Heart right ventricle (tissue), 16 donors: ENCODE measurements around the gene KLC1. TPM values are rescaled to one million over a fixed set of nuclear protein-coding genes. Genes with fewer than 3 reads are reported as not detected.
A peak's percentile ranks its signal among the peaks of the same experiment; 100 is the strongest.

ENCODE experiments used
- ATAC-seq, 8 donors: fragments of 200-7000 bp; cut with Tn5 transposase; one replicate each; pipeline ENCODE4 v1.9.1; 2020; ENCODE audit warnings: mild to moderate bottlenecking in 8 of 8, moderate library complexity in 8 of 8, moderate number of reproducible peaks in 1 of 8
- DNase-seq, 2 donors: peaks; one replicate each; pipeline ENCODE4 v3.0.0-alpha.2; 2020
- H3K27ac ChIP-seq, 10 donors: fragments of 200-600 bp; sonication (generic) in 2 of 10; one replicate each; pipeline versions ENCODE4 v1.5.0 to v1.8.0; 2020 to 2022; ENCODE audit warnings: mild to moderate bottlenecking in 3 of 10
- H3K27me3 ChIP-seq, 7 donors: fragments of 200-600 bp; one replicate each; pipeline ENCODE4 v1.8.0; 2021 to 2022; ENCODE audit warnings: mild to moderate bottlenecking in 2 of 7
- H3K36me3 ChIP-seq, 9 donors: fragments of 200-600 bp; sonication (generic) in 1 of 9; one replicate each; pipeline versions ENCODE4 v1.5.0 to v1.8.0; 2020 to 2022; ENCODE audit warnings: mild to moderate bottlenecking in 2 of 9
- H3K4me1 ChIP-seq, 9 donors: fragments of 200-600 bp; sonication (generic) in 1 of 9; one replicate each; pipeline versions ENCODE4 v1.5.0 to v1.8.0; 2020 to 2022; ENCODE audit warnings: mild to moderate bottlenecking in 4 of 9
- H3K4me3 ChIP-seq, 10 donors: fragments of 200-600 bp; sonication (generic) in 2 of 10; one replicate each; pipeline versions ENCODE4 v1.5.0 to v1.8.0; 2020 to 2022; ENCODE audit warnings: mild to moderate bottlenecking in 7 of 10, moderate library complexity in 2 of 10
- H3K9me3 ChIP-seq, 11 donors: fragments of 200-600 bp in 10 of 11; sonication (generic) in 2 of 11; one replicate each; pipeline versions ENCODE4 v1.5.0 to v1.8.0; 2013 to 2022; ENCODE audit warnings: mild to moderate bottlenecking in 2 of 11, control low read depth in 1 of 11, moderate library complexity in 1 of 11
- WGBS, 2 donors: extraction: QIAGEN DNeasy Blood & Tissue Kit; methylation state at CpG; one replicate each; pipeline ENCODE4 v1.1.7; 2013; ENCODE audit warnings: inconsistent platforms in 1 of 2; 5-methylcytosine and 5-hydroxymethylcytosine counted together
- intact Hi-C, 10 donors: fragments of 100-400 bp; cut with DNase I; formaldehyde crosslinking; loops; one replicate each; pipeline versions ENCODE4 v1.11.1 to v1.14.2; 2022
- polyA plus RNA-seq, 2 donors: library from polyadenylated mRNA; stranded (reverse); fragments of 200-250 nt; gene quantifications; one replicate each; pipeline ENCODE4 v1.2.3, GENCODE V29; 2013
- total RNA-seq, 10 donors: library from RNA; stranded (reverse); fragmentation: NEBNext Ultra II Directional in 3 of 10; extraction: Animal tissue kit (Norgen Biotek cat#: 25700) in 3 of 10; gene quantifications; one replicate each; pipeline versions ENCODE4 v1.2.1 to v1.2.4, GENCODE V29; 2021 to 2023
- TF ChIP-seq, protein P1 (sequence below), 9 donors: fragments of 200-600 bp; sonication (generic) in 2 of 9; IDR thresholded peaks; one replicate each; pipeline versions ENCODE4 v1.5.0 to v1.8.0; 2021 to 2022; ENCODE audit warnings: antibody characterized with exemption in 9 of 9, mild to moderate bottlenecking in 5 of 9, moderate library complexity in 1 of 9
- donor health status: Arrhythmogenic right ventricular cardiomyopathy.
- donor health status: ischemic (EF 13 %, LVEDD 7.1; RV severe dilation, severe dysfunction).
- donor health status: healthy with polysubstance abuse.
- donor health status: DM: no; HTN: yes; CAD: no.
- donor health status: DM: no; HTN: no; CAD: no.
- donor health status: ischemic (EF 25% LVEDD 6.9; RV normal size, moderate dysfunction).
- donor health status: ischemic (EF 25% LVEDD 5.7; RV mildly dilated, moderate dysfunction).
- donor health status: healthy.
- donor health status: DM: yes; HTN: yes; CAD: no.
- donor health status: Ischemic cardiomyopathy.
- donor health status: ischemic (EF 35%, LVEDD 5.7; RV mildly dilated, moderate dysfunction).
- donor health status: nonischemic (EF 11% LVEDD 7.7; RV severe dilation, severe dysfunction).
- donor health status: DM: yes; HTN: yes; CAD: no.
- donor health status: PGD.
- donor health status: ischemic (EF 29% LVEDD 5.4; RV normal size, mild dysfunction).
- donor health status: nonischemic (EF 23%, LVEDD 6.1; RV moderate dilation, normal function).

KLC1 gene
- total and polyA plus RNA-seq, 12 donors = 123 to 220 (median 151) TPM

DNA sequence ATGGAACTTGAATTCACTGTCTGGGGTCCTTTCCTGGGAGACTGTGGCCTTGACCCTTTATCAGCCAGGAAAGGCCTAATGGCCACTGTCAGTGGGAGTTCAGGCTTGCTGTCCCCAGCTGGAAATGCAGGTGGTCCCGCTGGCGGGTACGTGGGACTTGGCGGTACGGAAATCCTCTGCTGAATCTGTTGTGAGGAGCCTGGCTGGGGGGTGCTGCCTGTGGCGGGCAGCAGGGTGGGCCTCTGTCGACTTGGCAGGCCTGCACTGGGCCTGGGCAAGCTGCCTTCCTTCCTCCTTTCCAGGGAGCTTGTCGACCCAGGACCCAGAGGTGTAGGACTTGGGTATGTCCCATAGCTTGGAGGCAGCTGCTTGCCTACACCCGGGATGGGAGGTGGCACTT lies 112.9 kb downstream of the KLC1 start:
- Histone ChIP-seq H3K36me3 (peaks cover 4 to 100% (median 28%) of the 10 kb centered on the region in 9 donors), H3K9me3 (no peaks in the 10 kb centered on the region), H3K4me3 (no peak overlapping the region), H3K4me1 (peaks cover 0 to 13% (median 3%) of the 10 kb centered on the region in 9 donors), H3K27me3 (no peaks in the 10 kb centered on the region), H3K27ac (peak overlapping the region in 2 of 10 donors; percentile 8 to 26)
- intact Hi-C loops = no loop called here
- DNase-seq = no peak
- ATAC-seq = no peak
- TF ChIP-seq, protein P1, sequence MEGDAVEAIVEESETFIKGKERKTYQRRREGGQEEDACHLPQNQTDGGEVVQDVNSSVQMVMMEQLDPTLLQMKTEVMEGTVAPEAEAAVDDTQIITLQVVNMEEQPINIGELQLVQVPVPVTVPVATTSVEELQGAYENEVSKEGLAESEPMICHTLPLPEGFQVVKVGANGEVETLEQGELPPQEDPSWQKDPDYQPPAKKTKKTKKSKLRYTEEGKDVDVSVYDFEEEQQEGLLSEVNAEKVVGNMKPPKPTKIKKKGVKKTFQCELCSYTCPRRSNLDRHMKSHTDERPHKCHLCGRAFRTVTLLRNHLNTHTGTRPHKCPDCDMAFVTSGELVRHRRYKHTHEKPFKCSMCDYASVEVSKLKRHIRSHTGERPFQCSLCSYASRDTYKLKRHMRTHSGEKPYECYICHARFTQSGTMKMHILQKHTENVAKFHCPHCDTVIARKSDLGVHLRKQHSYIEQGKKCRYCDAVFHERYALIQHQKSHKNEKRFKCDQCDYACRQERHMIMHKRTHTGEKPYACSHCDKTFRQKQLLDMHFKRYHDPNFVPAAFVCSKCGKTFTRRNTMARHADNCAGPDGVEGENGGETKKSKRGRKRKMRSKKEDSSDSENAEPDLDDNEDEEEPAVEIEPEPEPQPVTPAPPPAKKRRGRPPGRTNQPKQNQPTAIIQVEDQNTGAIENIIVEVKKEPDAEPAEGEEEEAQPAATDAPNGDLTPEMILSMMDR (IDR thresholded peaks at IDR 0.05) = no peak
- WGBS, 2 donors = 75 to 78% methylated on average over 9 of the region's 9 CpGs

DNA sequence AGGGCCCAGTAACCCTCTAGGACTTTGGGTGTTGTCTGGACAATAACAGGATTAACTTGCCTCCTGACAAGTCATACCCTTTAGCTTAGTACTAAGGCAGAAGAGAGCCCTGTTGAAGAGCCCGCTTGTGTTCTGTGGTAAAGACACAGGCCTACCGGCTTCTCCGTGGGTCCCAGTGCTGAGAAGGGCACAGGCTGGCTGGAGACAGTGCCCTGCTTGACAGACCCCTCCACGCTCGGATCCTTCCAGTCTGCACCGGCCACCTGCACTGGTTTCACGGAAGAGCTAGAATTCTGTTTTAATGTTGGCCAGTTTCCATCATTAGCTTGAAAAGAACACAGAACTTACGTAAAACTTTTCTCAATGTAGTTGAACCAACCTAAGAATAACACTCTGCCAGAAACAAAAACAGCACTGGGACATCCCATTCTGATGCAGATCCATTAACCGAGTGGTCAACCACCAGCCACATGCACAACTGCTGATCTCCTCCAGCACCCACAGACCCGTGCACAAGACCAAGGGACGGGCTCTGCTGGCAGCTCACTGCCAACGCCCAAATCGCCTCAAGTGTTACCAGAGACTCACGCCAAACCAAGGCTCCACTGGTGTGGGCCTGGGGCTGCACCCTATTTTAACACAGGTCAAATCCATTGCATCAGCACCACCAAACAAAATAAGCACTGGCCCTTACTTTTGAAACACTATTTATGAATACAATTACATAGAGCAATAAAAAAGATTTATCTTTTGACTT lies 113.7 kb downstream of the KLC1 start:
- H3K27ac ChIP-seq = peak overlapping the region in 1 of 10 donors; percentile 26
- H3K36me3 ChIP-seq = peaks cover 4 to 100% (median 22%) of the 10 kb centered on the region in 9 donors
- TF ChIP-seq, protein P1 (IDR thresholded peaks at IDR 0.05) = no peak
- H3K4me3 ChIP-seq = no peak overlapping the region
- H3K4me1 ChIP-seq = peaks cover 0 to 12% (median 0%) of the 10 kb centered on the region in 9 donors
- no peaks in the 10 kb centered on the region for H3K27me3 ChIP-seq
- ATAC-seq (no peak), DNase-seq (no peak)
- 92 to 93% methylated on average over 14 of the region's 14 CpGs for WGBS, 2 donors
- intact Hi-C loops = no loop called here
- H3K9me3 ChIP-seq = no peaks in the 10 kb centered on the region

DNA sequence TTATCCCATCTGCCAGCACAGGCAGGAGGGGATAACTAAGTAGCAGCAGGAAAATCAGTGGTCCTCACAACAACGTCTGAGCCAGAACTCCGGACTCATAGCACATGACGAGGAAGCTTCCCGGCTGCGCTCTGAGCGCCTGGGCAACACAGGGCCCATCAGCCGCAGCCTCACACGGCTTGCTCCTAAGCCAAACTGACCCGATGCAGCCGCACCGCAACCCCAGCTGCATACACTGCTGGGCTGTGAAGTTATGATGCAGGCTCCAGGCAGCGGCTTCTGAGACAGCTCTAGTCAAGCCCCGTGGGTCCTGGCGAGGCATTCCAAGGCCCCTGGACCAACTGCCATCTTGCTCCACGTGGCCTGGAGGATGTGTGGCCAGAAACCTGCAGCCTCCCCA lies 114.7 kb downstream of the KLC1 start:
- 89 to 92% methylated on average over 15 of the region's 15 CpGs for WGBS, 2 donors
- Histone ChIP-seq H3K4me1 (peaks cover 0 to 12% (median 0%) of the 10 kb centered on the region in 9 donors), H3K36me3 (peaks cover 0 to 100% (median 25%) of the 10 kb centered on the region in 9 donors), H3K4me3 (no peak overlapping the region), H3K9me3 (no peaks in the 10 kb centered on the region), H3K27ac (no peak overlapping the region), H3K27me3 (no peaks in the 10 kb centered on the region)
- intact Hi-C loops = no loop called here
- TF ChIP-seq, protein P1 (IDR thresholded peaks at IDR 0.05) = no peak
- ATAC-seq = no peak
- no peak for DNase-seq

DNA sequence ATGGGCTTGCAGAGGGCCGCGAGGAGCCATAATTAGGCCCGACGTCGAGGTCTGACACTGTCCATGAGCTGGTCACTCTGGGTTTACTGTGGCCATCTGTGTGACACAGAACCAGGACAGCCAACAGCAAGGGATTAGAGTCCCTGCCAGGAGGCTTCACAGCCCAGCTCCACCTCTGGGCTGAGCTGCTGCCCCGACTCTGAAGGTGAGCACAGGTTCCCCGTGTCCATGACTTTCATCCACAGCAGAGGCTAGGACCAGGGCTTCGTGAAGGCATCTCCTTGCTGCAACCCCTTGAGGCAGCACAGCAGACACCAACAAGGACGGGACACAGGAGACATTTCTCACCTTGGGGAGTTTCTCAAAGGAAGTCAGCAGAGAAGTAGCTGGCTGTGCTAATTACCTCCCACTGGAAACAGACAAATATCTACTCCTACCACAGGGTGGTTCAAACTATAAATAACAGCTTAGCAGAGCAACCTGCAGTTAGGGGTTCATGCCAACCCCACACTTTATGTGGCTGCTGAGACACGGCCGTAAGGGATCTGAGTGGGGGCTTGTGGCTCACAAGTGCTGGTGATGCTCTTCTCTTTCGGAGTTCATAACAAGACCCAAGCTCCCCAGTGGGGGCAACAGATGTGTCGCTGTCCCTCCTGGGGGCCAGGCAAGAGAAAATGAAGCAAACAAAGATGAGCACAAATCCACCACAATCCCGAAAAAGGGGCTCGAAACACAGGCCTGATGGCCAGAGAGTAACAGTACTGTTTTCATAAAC lies 115.8 kb downstream of the KLC1 start:
- TF ChIP-seq, protein P1 (IDR thresholded peaks at IDR 0.05) = no peak
- Histone ChIP-seq H3K27ac (no peak overlapping the region), H3K4me1 (peaks cover 0 to 12% (median 0%) of the 10 kb centered on the region in 9 donors), H3K36me3 (peaks cover 0 to 100% (median 26%) of the 10 kb centered on the region in 9 donors), H3K27me3 (no peaks in the 10 kb centered on the region), H3K4me3 (no peak overlapping the region), H3K9me3 (no peaks in the 10 kb centered on the region)
- intact Hi-C loops = no loop called here
- ATAC-seq (no peak), DNase-seq (no peak)
- WGBS, 2 donors = 72 to 74% methylated on average over 15 of the region's 15 CpGs
